RWPE1 (cell line): Measurements from ENCODE around the gene ARMS2.
A peak's percentile ranks its signal among the peaks of the same experiment; 100 is the strongest.

Experiments
- CTCF ChIA-PET: fragments of 350-600 bp; sonication (Branson Sonifier 250); formaldehyde crosslinking; extraction: SDS; loops from one replicate; lab custom pipeline; 2021; lab: Yijun Ruan, JAX
- POLR2A ChIA-PET: fragments of 400-600 bp; formaldehyde crosslinking; extraction: SDS; loops from one replicate; lab custom pipeline; 2020; ENCODE audit warnings: antibody characterized with exemption; ENCODE audit not compliant: low non-redundant PET; lab: Yijun Ruan, JAX
- DNase-seq: peaks from one replicate; pipeline ENCODE4 v3.0.0; 2012; ENCODE audit warnings: low spot score
- H3K27ac ChIP-seq: fragments of 450-650 bp; 2 replicates; pipeline ENCODE4 v1.5.1; 2017
- TF ChIP-seq, protein P1 (sequence below): fragments of 450-650 bp; conservative IDR thresholded peaks from 2 replicates; pipeline ENCODE4 v1.5.1; 2017; ENCODE audit warnings: low read depth, mild to moderate bottlenecking

The ARMS2 gene

DNA sequence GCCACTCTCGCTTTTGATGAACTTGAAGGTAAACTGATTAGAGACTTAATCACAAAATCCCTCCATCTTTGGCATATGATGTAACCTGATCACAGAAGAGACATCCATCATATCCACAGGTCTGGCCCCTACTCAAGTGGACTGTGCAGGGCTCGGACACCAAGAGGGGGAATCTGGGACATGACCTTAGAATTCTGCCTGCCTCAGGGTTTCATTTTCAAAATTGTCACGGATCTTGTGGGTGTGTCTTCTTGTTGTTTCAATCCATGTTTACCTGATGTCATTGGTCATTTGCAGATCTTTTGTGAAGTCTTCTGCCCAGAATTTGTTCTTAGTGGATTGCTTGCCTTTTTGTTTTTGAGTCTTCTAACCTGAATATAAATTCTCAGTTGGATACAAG, 5.9 kb upstream of the ARMS2 start:
- TF ChIP-seq, protein P1, sequence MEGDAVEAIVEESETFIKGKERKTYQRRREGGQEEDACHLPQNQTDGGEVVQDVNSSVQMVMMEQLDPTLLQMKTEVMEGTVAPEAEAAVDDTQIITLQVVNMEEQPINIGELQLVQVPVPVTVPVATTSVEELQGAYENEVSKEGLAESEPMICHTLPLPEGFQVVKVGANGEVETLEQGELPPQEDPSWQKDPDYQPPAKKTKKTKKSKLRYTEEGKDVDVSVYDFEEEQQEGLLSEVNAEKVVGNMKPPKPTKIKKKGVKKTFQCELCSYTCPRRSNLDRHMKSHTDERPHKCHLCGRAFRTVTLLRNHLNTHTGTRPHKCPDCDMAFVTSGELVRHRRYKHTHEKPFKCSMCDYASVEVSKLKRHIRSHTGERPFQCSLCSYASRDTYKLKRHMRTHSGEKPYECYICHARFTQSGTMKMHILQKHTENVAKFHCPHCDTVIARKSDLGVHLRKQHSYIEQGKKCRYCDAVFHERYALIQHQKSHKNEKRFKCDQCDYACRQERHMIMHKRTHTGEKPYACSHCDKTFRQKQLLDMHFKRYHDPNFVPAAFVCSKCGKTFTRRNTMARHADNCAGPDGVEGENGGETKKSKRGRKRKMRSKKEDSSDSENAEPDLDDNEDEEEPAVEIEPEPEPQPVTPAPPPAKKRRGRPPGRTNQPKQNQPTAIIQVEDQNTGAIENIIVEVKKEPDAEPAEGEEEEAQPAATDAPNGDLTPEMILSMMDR = no peak
- ChIA-PET POLR2A (no interaction called here), CTCF (no interaction called here)

DNA sequence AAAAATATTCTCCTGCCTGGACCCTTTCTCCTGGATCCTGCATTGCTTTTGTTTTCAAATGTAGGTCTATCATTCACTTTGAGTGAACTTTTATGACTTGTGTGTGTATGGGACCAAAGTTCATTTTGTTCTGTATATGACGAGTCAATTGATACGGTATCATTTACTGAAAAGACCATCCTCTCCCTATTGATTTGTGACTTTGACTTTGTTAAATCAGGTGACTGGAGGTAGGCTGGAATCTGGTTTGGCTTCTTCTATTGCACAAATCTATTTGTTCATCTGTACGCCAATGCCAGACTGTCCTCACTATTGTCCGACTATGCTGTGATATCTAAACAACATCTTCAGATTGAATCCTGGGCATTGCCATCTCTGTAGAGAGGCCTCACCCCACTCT, 5.3 kb upstream of the ARMS2 start:
- no peak for DNase-seq
- ChIA-PET POLR2A (no interaction called here), CTCF (no interaction called here)
- H3K27ac ChIP-seq = no peak overlapping the region
- TF ChIP-seq, protein P1 = no peak

More for the DNA sequence above, 5.9 kb upstream of the ARMS2 start:
- DNase-seq = no peak
- no peak overlapping the region for H3K27ac ChIP-seq

DNA sequence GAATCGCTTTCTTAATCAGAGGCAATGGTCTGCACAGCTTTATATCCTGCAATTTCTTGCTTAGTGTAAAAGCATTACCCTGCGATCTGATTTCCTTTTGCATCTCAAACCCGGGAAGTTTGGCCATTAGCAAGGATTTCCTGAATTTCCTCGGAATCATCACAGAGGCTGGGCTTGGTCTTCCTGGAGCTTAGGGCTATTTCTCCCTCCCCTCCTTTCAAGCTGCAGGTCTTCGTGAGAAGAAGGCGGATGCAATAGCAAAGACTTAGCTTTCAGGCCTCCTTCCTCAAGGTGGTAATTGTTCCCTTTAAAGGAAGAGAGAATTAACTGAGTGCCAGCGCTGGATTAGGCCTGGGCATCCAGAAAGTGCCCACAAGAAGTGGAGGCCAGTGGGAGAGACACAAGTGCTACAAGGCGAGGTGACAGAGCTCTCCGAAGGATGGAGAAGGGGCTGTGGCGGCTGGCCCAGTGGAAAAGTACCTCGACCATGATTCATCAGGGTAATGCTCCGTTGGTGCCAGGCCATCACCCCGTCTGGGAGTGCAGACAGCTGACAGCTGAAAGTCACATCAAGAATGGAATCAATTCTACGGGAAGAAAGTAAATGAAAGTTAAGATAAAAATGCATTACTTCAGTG, 4.0 kb upstream of the ARMS2 start:
- peak overlapping the region; percentile 2; the same call in 1 of the 2 replicates for H3K27ac ChIP-seq
- ChIA-PET CTCF (interaction anchor here (0.7 to 1.0 kb wide), 3 partner anchors 45 to 183 kb away, joined by 3 to 4 read pairs (median 4); no protein-coding TSS in a partner anchor), POLR2A (no interaction called here)
- TF ChIP-seq, protein P1 = no peak
- no peak for DNase-seq

DNA sequence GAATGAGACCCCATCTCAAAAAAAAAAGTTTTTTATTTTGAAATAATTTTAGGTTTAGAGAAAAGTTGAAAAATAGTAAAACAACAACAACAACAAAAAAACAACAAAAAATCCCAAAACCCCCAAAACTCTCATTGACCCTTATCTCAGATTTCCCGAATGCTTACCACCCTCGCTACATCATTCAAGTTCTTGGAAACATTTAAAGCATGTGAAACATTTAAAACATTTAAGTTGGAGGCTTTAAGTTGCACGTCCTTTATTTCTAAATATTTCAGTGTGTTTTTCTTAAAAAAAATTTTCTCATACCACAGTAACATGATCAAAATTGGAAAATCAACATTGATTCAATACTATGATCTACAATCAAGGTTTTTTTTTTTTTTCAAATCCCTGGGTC, 382 bp upstream of the ARMS2 start:
- H3K27ac ChIP-seq = no peak overlapping the region
- no peak for DNase-seq
- CTCF ChIA-PET = interaction anchor here (0.6 to 0.7 kb wide), 3 partner anchors 111 to 246 kb away, joined by 3 read pairs; partner anchors contain the start of gene C10orf120
- POLR2A ChIA-PET = no interaction called here
- TF ChIP-seq, protein P1 = no peak

DNA sequence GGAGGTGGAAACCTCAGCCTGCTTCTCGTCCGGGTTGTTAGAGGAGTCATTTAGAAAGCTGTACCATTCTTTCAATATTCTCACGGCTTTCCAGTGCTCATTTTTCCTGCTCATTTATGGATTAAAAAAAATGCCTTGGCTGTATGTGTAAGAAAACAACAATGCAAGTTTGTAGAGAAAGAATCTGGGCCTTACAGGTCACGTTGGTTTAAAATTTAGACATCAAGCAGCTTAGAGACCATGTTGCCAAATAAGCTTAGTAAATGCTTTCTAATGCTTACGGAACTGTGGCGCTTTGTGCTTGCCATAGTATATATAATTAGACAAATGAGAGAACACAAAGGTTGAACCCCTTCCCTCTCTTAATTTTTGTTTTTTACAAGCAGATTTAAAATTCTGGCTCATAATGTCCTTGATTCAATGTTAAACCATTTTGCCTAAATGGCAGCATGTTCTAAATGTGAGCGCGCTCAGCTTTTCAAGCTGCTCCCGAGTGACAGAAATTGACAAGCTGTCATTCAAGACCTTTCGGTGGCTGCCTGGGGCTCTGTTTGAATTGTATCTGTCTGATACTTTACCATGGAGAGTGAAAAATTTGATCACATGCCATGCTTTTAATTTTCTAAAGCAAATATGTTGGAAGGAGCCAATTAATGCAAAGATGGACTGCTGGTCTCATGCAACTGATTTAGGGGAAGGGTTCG, 1.1 kb downstream of the ARMS2 start:
- ChIA-PET CTCF (interaction anchor here (0.6 to 1.0 kb wide), 4 partner anchors 11 to 188 kb away, joined by 3 to 5 read pairs (median 3); no protein-coding TSS in a partner anchor), POLR2A (no interaction called here)
- DNase-seq = no peak
- TF ChIP-seq, protein P1 = no peak
- H3K27ac ChIP-seq = no peak overlapping the region

DNA sequence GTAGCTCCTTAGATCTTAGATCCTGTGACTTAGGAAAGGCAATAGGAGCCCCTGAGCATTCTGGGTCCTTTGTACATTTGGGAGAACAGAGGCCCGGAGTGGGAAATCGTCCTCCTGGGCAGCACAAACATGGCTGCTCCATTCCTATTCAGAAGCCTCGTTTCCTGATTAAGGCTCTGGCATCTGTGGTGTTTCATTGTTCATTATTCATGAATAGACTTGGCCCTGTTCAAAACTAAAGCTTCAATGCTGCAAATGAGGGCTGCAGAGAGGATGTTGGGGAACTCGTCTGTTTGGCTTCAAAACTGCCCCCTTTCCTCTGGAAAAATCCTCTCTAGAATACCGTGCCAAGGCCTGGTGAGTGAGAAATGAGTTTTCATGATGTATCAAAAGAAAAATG, 3.5 kb downstream of the ARMS2 start:
- TF ChIP-seq, protein P1 = no peak
- no peak overlapping the region for H3K27ac ChIP-seq
- CTCF ChIA-PET = no interaction called here
- no peak for DNase-seq
- POLR2A ChIA-PET = interaction anchor here (0.6 kb wide), 1 partner anchor 19 kb away, joined by 3 read pairs; no protein-coding TSS in a partner anchor
